HG03280 (cell line): ENCODE results near the gene INAFM2.
A peak's percentile ranks its signal among the peaks of the same experiment; 100 is the strongest.

ENCODE experiments used
- ATAC-seq: cut with Tn5 transposase; IDR thresholded peaks from one replicate; pipeline ENCODE4 v1.9.1; 2021; ENCODE audit warnings: mild to moderate bottlenecking, moderate library complexity; ENCODE audit not compliant: unreplicated experiment

The INAFM2 gene

GRCh38 chr15:40358471-40359353 is 35.2 kb downstream of the INAFM2 start:
- no peak for ATAC-seq

GRCh38 chr15:40360015-40360414 is 36.5 kb downstream of the INAFM2 start:
- ATAC-seq, result no peak

GRCh38 chr15:40361640-40362039 is 38.1 kb downstream of the INAFM2 start:
- ATAC-seq, result no peak

- no peak for ATAC-seq
These were observed 40.1 kb downstream of the INAFM2 start for GRCh38 chr15:40363611-40364010.

GRCh38 chr15:40364251-40364650 is 40.8 kb downstream of the INAFM2 start:
- no peak for ATAC-seq

- ATAC-seq, result no peak
These were observed 41.5 kb downstream of the INAFM2 start for GRCh38 chr15:40365016-40365415.

- ATAC-seq, result no peak
These were observed 42.3 kb downstream of the INAFM2 start for GRCh38 chr15:40365624-40366456.

- ATAC-seq, result no peak
These were observed 43.2 kb downstream of the INAFM2 start for GRCh38 chr15:40366457-40367370.

- ATAC-seq, result no peak
These were observed 43.8 kb downstream of the INAFM2 start for GRCh38 chr15:40367371-40367685.

- peak; percentile 73 for ATAC-seq
These were observed 44.5 kb downstream of the INAFM2 start for GRCh38 chr15:40367686-40368611.

- ATAC-seq, result no peak
These were observed 45.4 kb downstream of the INAFM2 start for GRCh38 chr15:40368719-40369473.

- ATAC-seq, result no peak
These were observed 46.0 kb downstream of the INAFM2 start for GRCh38 chr15:40369474-40369869.

GRCh38 chr15:40369971-40370370 is 46.5 kb downstream of the INAFM2 start:
- ATAC-seq, result no peak

- ATAC-seq, result no peak
These were observed 49.5 kb downstream of the INAFM2 start for GRCh38 chr15:40372981-40373380.
